Measurements from ENCODE around the gene PSMA7.

Gene PSMA7

GRCh38 chr20:62135573-62136266 is 7.5 kb downstream of the PSMA7 start:
- DNase-seq: no peak

- peak; percentile 51 for DNase-seq
Measured at GRCh38 chr20:62134735-62135231, 8.4 kb downstream of the PSMA7 start.

GRCh38 chr20:62133864-62134263 is 9.3 kb downstream of the PSMA7 start:
- DNase-seq: no peak

DNA sequence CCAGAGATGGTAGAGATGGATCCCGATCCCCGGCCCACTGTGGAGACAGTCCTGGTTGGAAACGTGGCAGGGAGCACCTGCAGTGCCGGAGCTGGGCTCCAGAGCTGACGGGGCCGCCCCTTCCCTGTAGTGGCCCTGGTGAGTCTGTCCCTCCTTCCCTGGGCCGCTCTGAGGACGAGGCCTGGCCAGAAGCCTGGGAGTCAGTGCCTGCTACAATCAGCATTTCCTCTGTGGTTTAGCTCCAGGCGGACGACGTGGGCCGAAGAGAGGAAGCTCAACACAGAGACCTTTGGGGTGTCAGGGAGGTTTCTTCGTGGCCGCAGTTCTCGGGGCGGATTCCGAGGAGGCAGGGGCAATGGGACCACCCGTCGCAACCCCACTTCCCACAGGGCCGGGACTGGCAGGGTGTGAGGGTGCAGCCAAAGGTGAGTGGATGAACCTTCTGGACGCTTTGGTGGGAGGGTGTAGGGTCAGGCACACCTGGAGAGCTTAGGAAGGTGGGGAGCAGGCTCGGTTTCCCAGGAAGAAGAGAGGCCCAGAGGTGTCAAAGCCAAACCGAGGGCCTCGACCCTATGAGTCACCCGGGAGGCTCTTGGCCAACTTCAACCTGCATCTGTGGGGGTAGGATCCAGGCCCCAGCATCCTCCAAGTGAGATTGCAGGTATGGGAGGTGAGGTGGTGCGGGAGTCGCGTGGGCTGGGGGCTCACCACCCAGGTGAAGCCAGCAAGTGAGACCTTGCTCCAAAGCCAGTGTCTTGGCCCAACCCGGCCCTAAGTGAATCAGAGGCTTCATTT is 9.9 kb downstream of the PSMA7 start:
- peak; percentile 73 for DNase-seq

- DNase-seq: peak; percentile 62
Measured at GRCh38 chr20:62132421-62132820, 10.8 kb downstream of the PSMA7 start.

DNA sequence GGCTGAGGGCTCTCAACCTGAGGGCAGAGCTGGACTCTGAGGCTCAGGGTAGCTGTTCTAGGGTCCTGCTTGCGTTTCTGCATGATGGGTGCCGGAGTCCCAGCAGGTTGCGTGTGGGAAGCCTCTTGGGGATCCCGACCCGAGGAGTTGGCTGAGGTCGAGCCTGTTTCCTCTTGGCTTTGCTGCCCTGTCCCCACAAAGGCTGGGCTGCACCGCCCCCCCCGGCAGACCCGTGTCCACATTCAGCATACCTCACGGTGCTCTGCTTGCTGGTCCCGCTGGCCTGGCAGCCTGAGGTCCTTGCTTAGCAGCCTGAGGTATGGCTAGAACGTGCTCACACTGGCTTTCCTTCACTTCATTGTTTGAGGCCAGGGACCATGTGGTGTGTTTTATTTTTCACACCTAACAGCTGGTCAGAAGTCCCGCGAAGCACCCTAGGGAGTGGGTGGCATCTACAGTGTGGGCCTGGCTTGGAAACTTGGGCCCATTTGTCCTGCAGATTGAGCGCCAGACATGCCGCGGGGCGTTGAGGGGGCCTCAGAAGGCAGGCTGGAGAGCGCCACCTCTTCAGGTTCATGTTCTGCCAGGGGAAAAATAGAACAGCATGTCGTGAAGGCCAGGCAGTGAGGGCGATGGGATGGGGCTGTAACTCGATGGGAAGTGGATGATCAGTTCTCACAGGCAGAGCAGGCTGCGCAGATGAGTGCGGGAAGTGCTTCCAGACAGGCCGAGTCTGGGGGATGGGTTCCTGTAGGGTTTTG is 11.5 kb downstream of the PSMA7 start:
- DNase-seq: no peak

DNA sequence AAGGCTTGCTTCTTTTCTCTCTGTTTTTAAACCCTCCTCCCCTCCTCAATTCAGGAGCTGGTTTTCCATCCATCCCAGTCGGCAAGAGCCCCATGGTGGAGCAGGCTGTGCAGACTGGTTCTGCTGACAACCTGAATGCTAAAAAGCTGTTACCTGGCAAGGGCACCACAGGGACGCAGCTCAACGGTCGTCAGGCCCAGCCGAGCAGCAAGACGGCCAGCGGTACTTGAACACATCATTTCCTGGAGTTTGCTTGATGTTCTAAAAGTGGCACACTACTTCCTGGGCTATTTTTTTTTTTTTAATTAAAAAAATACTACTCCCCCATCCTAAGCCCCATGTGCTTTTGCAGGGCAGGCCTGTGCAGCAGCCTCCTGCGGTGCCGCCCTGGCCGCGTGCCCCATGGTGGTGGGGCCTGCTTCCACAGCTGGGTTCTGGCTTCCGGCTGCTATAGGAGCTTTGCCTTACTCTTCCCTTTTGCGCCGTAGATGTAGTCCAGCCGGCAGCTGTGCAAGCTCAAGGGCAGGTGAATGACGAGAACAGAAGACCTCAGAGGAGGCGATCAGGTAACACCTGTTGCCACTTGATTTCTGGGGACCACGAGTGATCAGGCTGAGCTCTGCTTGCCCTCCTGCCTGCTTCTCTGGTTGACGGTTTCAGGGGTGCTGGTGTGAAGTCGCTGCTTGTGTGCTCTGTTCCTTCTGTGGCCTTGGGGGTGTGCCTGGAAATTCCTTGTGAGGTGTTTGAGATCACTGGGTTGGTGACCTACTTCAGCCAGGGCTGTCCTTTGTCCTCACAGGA is 13.3 kb downstream of the PSMA7 start:
- DNase-seq: no peak

GRCh38 chr20:62128502-62128901 is 14.7 kb downstream of the PSMA7 start:
- no peak for DNase-seq

- no peak for DNase-seq
Measured at GRCh38 chr20:62127799-62128198, 15.4 kb downstream of the PSMA7 start.

DNA sequence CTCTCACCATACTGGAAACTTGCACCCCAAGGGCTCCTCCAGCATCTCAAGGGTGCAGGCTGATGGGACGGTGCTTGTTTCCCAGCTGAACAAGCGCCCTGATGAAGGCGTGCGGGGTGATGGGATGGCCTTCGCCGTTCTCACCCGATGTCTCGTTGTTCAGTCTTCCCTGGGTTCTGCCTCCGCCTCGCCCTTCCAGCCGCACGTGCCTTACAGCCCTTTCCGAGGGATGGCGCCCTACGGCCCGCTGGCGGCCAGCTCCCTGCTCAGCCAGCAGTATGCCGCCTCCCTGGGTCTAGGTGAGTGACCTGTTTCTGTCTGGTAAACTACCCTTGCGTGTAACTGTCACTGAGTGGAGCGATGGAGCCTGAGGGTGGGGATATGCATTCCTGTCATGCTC is 17.1 kb downstream of the PSMA7 start:
- DNase-seq: no peak

GRCh38 chr20:62123450-62124118 is 19.6 kb downstream of the PSMA7 start:
- peak; percentile 7 for DNase-seq

- no peak for DNase-seq
Measured at GRCh38 chr20:62122654-62123449, 20.3 kb downstream of the PSMA7 start.

DNA sequence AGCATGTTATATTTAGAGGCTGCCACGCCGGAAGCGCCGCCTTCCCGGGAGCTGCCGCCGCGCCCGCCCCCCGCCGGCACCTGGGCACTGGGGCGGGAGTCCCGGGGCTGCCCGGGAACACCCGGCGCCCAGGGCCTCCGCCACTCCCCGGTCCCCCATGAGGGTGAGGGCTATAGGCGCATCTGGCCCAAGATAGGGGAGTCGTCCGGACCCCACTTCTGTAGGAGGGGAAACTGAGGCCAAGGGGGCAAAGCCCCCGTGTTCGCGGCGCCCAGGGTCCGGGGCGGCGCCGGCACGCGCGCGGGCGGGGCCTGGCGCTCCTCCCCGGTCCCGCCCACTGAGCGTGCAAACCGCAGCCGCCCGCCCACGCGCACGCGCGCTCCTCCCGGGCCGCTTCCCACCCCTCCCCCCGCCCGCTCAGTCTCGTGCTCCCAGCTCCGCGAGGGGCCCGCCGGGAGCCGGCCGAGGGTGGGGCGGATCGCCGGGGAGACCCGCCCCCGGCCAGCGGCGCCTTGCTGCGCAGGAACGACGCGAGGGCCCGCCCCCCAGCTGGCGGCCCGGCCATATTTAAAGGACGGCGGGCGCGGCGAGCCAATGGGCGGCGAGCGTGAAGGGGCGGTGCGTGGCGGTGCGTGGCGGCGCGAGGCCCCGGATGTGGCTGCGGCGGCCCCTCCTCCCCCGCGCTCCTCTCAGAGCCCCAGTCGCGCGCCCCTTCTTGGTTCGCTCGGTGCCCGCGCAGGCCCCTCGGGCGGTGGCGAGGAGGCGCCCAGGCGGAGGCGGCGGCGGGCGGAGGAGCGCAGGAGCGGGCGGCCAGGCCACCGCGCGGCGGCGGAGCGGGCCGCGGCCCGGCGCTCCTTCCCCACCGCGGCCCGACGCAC is 21.2 kb downstream of the PSMA7 start, which contains the start of gene LSM14B:
Gene LSM14B (plus strand): TSS at position 700 of the 878 bp plus-strand sequence. CDS start 192 bp downstream, outside the sequence.
- DNase-seq: peak; percentile 98

DNA sequence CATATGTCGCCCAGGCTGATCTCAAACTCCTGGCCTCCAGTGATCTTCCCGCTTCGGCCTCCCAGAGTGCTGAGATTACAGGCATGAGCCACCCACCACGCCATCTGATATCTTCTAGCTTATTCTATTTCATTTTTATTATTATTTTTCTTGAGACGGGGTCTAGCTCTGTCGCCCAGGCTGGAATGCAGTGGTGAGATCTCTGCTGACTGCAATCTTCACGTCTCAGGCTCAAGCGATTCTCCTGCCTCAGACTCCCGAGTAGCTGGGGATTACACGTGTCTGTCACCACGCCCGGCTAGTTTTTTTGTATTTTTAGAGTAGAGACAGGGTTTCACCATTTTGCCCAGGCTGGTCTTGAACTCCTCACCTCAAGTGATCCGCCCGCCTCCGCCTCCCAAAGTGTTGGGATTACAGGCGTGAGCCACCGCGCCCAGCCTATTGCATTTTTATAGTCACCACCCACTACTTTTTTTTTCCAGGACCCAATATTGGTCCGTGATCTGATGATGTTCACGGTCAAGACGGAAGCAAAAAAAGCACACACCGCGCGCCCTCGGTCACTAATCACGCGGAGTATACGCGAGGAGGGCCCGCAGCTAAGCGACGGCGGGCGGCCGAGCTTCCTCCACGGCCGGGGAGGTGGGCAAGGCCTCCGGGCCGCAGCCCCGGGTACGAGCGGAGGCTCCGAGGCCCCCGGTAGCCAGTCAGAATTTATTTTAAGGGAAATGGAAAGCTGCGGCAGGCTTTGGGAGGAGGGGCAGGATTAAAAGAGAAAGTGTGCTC is 22.0 kb downstream of the PSMA7 start:
- peak; percentile 80 for DNase-seq

DNA sequence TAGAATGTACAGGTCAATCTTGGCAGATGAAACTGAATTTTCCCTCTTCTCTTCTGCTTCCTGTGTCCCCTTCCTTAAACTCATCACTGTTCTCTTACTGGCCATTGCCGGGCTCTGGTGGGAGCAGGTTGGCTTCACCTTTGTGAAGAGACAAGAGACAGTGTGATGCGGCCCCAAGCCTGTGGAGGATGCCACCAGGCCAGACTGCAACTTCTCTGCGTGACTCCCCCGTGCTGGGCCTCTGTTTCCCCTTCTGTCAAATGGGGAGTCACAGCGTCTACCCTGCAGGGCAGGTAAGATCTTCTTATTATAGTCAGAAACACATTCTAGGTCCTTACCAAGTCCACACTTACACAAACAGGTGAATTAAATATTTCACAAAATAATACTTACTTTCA is 22.8 kb downstream of the PSMA7 start:
- DNase-seq: no peak

- DNase-seq: no peak
Measured at GRCh38 chr20:62119591-62120364, 23.4 kb downstream of the PSMA7 start.

DNA sequence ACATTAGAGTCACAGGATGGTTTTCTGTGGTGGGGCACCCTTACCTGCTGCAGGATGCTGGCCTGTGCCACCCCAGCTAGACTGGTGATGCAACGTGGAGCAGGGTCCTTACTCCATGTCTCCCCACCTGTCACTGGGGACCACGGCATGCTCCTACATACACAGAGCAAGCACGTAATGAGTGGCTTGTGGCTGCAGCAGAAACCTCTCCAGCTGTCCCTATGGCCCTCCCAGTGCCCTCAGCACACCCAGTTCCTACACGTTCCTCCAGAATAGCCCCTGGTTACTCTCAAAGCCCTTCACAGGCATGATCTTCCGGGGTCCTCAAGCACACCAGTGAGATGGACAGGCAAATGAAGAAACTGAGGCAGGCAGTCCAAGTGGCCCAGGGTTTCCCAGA is 24.1 kb downstream of the PSMA7 start:
- DNase-seq: no peak
